Fibroblast of lung (primary cell): ENCODE results near the gene DNAJC17.

ENCODE experiments used
- CTCF ChIP-seq, 2 donors: IDR thresholded peaks in 1 of 2; conservative IDR thresholded peaks in 1 of 2; 1 replicate in 1 of 2; 2 replicates in 1 of 2; pipeline ENCODE4 v1.5.1; 2011 to 2012; ENCODE audit warnings: low read length in 2 of 2, control low read depth in 1 of 2, inconsistent platforms in 1 of 2, low read depth in 1 of 2, mild to moderate bottlenecking in 1 of 2
- EZH2 ChIP-seq: IDR thresholded peaks from 2 replicates; pipeline ENCODE4 v1.5.1; 2012; ENCODE audit warnings: low read length, control low read depth, mild to moderate bottlenecking; ENCODE audit errors: missing control alignments

- no peak for TF ChIP-seq CTCF (conservative IDR thresholded peaks at IDR 0.05 in 1 of 2, IDR thresholded peaks at IDR 0.05 in 1 of 2; ENCODE audit: low read depth in 1 of 2, low read length in 2 of 2)
- no peak for TF ChIP-seq EZH2
Observed at GRCh38 chr15:40796041-40796440, 11.2 kb downstream of the DNAJC17 start.
